C4-2B (cell line): ENCODE data around the gene ATP11A.

ENCODE experiments used
- H3K27ac ChIP-seq: fragments of 450-650 bp; 2 replicates; pipeline ENCODE4 v1.5.1; 2017
- ZFX ChIP-seq: fragments of 450-650 bp; IDR thresholded peaks from 2 replicates; pipeline ENCODE4 v1.6.1; 2017
- TF ChIP-seq, protein P1 (sequence below): fragments of 450-650 bp; conservative IDR thresholded peaks from 2 replicates; pipeline ENCODE4 v1.5.1; 2017; ENCODE audit warnings: mild to moderate bottlenecking

The ATP11A gene

DNA sequence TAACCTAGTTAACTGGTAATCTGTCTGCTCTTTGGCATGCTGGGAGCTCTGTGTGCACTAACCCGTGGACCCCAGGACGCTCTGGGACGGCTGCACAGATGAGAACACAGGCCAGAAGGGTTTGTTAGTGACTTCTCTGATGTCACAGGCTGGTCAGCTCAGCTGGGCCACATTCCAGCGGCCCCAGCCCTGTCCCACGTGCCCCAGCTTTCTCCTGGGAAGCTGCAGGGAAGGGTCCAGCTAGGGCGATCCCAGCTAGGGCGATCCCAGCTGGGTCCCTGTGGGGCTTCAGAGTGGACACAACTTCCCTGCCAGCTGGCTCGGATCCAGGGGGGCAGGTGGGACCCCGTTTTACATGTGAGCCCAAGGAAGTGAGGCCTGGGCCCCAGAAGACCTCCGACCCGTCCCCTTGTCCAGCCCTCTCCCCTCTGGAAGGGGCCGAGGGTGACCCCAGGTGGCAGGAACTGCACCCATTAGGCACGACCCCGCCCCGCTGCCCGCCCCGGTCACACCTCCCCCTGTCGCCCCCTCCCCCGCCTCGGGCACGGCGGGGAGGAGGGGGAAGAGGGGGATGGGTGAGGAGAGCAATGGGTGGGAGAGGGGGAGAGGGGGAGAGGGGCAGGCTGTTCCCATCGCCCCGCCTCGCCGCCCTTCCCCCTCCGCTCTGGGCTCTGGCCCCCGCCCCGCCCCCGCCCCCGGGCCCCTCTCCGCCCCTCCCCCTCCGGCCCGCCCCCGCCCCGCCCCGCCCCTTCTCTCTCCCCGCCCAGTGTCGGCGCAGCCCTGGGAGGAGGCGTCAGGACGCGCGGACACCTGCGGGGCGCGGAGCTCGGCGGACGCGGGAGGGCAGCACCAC, 204.0 kb downstream of the ATP11A start:
- H3K27ac ChIP-seq: peak overlapping the region; percentile 50
- TF ChIP-seq, protein P1, sequence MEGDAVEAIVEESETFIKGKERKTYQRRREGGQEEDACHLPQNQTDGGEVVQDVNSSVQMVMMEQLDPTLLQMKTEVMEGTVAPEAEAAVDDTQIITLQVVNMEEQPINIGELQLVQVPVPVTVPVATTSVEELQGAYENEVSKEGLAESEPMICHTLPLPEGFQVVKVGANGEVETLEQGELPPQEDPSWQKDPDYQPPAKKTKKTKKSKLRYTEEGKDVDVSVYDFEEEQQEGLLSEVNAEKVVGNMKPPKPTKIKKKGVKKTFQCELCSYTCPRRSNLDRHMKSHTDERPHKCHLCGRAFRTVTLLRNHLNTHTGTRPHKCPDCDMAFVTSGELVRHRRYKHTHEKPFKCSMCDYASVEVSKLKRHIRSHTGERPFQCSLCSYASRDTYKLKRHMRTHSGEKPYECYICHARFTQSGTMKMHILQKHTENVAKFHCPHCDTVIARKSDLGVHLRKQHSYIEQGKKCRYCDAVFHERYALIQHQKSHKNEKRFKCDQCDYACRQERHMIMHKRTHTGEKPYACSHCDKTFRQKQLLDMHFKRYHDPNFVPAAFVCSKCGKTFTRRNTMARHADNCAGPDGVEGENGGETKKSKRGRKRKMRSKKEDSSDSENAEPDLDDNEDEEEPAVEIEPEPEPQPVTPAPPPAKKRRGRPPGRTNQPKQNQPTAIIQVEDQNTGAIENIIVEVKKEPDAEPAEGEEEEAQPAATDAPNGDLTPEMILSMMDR: no peak
- TF ChIP-seq ZFX: no peak

DNA sequence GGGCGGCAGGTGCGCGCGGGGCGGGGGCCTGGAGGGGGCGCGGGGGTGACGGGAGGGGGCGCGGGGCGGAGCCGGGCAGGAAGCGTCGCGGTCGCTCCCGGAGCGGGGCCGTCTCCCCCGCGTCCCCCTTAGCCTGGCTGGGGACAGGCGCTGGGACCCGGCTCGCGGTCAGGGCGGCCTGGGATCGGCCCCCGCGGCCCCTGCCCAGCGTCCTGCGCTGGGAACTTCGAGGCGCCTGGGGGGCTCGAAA, 204.5 kb downstream of the ATP11A start:
- peak overlapping the region; percentile 50 for H3K27ac ChIP-seq
- TF ChIP-seq, protein P1: no peak
- no peak for TF ChIP-seq ZFX

DNA sequence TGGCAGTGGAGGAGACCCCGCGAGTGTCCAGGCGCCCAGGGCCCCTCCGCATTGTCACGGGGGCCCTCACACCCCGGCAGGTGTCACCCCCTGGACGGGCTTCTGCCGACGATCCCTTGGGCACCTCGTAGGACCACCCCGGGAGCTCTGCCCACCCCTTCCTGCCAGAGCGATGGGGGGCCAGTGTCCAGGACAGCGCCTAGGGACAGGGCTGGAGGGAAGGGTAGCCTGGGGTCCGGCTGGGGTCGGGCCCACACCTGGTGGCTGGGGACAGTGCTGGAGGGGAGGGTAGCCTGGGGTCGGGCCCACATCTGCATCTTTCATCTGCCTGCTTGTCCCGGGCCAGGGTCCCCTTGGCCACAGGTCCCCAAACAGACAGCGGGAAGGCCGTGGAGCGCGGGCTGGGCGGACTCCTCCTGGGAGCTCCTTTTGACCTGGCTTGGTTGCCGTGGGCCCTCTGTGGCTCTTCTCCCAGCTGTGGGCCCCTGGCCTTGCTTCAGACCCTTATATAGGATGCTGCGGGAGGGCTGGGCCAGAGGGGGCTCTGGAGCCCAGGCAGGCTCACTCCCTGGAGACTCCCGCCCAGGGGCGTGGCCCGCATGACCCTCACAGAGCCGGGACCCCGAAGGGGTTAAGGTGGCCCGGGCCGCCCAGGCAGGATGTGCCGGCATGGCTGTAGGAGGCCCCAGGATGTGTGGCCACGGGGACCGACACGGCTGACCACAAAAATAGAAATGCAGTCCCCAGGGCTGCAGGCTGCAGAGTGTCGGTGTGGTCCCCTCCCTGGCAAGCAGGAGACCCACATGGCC, 205.0 kb downstream of the ATP11A start:
- H3K27ac ChIP-seq: peak overlapping the region; percentile 50
- TF ChIP-seq, protein P1: no peak
- no peak for TF ChIP-seq ZFX

DNA sequence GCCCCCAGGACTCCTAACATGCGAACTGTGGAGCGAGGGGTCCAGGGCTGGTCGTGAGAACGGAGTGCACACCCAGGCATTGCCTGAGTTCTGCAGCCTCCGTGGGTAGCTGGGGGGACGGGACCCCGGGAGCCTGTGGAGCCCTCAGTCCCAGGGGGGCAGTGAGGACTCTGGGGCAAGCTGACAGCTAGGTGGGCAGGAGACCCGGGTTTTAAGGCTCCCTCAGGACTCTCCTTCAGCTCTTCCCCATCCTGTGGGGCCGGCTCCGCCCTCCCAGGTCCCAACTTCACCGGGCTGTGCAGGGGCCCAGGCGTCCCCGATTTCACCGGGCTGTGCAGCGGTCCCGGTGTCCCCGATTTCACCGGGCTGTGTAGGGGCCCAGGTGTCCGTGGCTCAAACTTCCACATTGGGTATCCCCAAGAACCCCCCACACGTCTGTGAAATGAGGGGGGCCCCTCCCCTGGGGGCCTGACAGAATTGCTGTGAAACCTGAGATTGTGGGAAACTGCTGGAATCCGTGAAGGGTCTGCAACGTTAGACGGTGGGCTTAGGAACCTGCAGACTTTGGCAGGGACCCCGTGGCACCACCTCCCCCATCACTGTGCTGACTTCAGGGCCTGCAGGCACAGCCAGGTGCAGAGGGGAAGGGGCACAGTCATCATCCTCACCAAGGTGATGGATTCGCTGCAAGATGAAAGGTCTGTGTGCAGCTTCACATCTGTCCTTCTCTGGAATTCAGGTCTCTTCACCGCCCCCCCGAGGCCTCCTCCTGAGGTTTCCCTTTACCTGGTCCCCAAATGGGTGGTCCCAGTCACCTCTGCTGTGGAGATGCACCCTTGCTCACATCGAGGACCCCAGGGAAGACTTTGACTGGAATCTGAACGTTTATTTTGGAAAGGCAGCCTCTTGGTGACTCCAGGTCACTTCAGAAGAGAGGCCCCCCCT, 206.0 kb downstream of the ATP11A start:
- H3K27ac ChIP-seq: no peak overlapping the region
- no peak for TF ChIP-seq ZFX
- TF ChIP-seq, protein P1: no peak

DNA sequence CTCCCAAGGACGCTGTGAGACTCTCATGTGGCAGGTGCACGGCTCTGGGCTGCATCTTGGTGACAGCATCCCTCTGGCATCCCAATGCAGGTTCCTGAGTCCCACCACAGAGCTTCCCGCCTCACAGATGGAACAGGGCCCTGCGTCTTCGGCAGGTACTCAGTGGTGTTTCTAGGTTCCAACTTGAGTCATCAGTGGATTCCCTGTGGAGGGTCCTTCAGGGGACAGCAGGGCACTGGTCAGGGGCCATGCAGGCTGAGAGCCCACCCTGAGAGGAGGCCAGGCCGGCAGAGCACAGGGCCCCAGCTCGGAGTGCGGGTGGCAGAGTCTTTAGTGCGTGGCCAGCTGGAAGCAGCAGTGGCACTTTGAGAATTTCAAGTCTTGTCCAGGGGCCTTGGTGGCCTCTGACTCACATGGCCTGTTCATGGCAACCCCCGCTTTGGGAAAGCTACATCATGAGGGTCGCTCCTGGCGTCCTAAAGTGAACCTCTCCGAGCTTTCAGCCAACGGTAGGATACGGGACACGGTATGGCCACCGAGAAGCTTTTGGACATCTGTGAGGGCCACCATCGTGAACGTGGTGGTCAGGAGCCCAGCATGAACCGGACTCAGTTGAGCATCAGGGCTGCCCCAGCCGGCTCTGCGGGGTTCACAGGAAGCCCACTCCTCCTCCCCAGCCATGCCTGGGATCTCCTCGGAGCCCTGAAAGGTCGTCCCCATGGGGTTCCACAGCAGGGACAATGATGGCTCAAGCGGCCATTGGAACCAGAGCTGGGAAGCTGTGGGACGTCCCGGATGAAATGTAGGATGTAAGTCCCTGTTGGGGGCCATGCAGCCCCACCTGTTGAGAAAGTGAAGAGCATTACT, 207.1 kb downstream of the ATP11A start:
- no peak overlapping the region for H3K27ac ChIP-seq
- TF ChIP-seq ZFX: no peak
- TF ChIP-seq, protein P1: no peak

DNA sequence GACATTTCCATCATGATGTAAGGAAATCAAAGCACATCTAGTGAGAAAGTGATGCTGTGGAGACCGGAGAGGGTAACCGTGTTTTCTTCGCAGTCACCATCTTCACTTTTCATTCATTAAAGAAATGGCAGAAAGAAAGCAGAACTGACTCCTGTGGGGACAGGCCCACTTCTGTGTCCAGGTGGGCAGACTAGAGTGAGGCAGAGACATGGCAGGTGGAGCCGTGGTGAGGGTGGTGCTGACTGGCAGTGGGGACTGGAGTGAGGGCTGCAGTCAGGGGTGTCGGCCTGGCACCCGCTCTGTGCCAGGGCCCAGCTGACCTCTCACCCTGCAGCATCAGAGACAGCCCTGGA, 207.7 kb downstream of the ATP11A start:
- no peak overlapping the region for H3K27ac ChIP-seq
- TF ChIP-seq, protein P1: no peak
